HG03432 (cell line): ENCODE measurements around the gene VARS2.

ENCODE experiments used
- ATAC-seq: cut with Tn5 transposase; IDR thresholded peaks from one replicate; pipeline ENCODE4 v1.9.1; 2021; ENCODE audit warnings: mild to moderate bottlenecking, moderate library complexity; ENCODE audit not compliant: unreplicated experiment

VARS2 gene

DNA sequence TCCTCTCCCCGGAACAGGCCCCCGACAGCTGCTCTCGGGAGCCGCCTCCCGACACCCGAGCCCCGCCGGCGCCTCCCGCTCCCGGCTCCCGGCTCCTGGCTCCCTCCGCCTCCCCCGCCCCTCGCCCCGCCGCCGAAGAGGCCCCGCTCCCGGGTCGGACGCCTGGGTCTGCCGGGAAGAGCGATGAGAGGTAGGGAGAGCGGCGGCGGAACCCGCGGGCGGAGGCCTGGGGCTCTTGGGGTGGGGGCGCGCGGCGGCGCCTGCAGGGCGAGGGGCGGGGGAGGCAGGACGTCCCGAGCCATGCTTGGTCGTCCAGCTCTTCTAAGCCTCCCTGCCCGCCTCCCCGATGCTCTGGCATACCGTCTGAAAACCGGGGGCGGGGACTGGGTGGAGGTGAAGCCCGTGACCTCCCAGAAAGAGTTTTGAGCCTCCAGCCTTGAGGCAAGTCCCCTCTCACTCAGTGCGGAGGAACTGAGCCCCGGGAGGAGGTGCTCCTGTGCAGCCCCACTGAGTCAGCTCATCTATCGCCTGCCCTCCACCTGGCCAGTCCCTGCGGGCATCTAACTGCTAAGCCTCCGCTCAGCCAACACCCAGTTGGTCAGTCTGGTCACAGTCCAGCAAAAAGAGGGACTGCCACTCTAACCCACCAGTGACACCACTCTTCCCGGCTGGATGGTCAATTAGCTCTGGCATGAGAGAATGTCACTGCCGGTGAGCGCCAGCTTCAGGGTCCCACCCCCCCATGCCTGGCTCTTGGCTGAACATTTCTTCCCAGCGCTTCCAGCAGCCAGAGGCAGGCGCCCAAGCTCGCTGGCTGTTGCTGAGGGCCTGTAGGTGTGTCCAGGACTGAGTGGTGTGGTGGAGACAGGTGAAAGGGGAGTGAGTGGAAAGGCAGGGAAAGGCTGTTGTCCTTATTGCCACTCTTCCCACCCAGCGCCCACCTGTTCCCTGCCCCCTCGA is 29.2 kb upstream of the VARS2 start:
- no peak for ATAC-seq

DNA sequence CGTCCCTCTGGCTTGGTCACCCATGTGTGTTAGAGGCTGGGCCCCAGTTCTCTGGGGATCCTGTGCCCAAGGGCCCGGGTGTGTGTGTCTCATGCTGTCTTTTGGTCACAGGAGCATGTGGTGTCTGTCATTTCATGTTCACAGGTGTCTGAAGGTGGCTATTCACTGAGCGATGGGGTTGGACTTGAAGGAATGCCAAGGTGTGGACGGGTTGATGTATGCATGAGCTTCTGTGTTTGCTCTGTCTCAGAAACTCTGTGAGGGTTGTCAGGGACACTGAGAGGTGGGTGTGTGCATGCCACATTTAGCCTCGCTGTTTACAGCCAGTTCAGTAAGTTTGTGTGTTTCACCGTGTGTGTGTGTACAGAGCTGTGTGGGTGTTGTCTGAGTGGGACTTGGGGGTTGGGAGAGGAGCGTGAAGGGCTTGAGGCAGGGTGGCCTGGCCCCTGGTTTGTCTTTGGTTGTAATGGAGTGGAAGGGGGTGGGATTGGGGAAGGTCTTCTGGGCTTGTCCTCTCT is 28.5 kb upstream of the VARS2 start:
- no peak for ATAC-seq

DNA sequence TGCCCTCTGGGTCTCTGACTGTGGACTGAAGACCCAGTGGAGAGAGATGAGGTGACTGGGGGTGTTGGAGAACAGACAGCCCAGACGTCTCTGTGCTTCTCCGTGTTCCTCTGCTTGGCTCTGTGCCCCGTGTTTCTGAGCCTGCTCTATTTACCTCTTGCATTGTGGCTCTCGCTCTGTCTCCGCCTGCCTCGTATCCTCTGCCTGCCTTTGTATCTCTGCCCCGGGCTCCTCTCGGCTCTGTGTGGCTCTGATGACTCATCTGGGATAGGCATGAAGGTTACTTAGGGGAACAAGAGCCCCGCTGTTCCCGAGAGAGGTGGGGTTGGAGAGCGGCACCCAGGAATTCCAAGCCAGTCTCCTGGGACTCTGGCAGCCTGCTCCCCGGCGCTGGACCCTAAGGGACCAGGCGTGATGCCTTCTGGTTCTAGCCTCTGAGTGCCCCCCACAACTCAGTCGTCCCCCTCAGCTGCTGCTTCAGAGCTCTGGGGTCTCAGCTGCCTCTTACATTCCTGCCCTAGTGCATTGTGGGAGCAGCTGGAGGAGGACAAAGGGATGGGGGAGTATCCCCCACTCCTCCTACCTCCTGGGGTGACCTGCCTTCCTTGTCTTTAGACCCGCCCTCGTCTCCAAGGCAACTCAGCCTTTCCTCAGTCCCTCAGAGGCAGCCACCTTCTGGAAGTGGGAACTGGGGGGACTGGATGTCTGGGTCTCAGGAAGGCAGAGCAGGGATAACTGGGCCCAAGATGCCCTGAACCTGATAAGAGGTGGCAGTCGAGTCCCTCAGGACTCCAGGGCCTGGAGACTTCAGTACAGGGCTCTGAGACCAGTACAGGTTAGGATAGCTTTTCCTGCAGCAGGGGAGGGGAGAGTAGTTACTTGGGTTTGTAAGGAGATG is 27.8 kb upstream of the VARS2 start:
- no peak for ATAC-seq

DNA sequence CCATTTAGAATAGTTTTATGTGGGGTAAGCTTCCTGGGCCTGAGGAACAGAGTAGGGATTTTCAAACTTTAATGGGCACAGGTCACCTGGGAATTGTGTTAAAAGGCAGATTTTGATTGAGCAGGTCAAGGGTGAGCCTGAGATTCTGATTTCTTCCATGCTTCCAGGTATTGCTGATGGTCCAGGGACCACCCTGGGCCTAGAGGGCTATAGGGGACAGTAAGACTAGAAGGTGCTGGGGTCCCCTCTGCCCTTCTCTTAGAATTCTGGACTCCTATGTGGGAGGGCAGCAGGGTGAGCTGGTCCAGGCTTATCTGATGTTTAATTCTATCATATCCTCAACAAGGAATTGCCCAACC is 27.2 kb upstream of the VARS2 start:
- ATAC-seq: no peak

DNA sequence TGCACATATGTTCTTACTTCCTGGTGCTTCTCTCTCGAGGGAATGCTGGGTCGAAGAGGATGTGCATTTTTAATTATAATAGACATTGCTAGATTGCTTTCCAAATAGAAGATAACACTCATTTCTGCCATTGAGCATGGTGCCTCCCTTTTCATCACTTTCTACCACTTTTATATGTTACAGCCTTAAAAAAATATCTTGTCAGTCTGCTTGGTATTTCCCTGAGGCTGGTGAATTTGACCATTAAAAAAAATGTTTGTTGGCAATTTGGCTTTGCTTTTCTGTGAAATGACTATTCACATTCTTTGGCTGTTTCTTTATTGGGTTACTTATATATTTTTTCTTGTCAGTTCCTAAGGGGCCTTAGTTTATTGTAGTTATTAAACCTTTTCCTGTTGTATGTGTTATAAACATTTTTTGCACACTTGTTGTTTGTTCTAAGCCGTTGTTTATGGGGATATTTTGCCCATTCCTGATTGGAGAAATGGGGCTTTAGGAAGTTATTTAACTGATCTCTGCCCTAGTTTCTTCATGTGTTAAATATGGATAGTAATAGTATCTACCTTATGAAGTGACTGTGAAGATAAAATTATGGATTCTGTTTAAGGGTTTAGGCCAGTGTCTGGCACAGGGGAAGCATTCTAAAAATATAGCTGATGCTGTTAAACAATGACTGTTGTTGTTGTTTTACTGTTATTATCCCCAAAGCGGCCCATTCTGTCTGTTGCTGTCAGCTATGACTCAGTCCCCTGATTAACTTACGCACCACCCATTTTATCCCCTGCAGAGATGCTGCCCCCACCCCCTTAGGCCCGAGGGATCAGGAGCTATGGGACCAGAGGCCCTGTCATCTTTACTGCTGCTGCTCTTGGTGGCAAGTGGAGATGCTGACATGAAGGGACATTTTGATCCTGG is 25.9 kb upstream of the VARS2 start:
- no peak for ATAC-seq

DNA sequence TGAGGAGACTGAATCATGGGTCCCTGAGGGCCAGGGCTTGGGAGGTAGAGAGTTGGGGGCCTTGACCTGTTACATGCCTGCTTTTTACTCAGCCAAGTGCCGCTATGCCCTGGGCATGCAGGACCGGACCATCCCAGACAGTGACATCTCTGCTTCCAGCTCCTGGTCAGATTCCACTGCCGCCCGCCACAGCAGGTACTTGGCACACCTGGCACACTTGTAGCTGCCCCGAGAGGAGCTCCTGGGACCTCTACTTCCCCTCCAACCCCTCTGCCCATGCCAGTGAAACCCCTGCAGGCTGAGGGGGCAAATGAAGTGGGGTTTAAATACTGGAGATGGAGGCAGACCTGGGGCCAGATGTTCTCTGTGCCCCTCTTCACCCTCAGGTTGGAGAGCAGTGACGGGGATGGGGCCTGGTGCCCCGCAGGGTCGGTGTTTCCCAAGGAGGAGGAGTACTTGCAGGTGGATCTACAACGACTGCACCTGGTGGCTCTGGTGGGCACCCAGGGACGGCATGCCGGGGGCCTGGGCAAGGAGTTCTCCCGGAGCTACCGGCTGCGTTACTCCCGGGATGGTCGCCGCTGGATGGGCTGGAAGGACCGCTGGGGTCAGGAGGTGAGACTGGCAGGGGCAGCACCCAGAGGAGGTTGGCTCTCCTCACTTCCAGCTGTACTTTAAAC is 25.1 kb upstream of the VARS2 start:
- ATAC-seq: no peak

DNA sequence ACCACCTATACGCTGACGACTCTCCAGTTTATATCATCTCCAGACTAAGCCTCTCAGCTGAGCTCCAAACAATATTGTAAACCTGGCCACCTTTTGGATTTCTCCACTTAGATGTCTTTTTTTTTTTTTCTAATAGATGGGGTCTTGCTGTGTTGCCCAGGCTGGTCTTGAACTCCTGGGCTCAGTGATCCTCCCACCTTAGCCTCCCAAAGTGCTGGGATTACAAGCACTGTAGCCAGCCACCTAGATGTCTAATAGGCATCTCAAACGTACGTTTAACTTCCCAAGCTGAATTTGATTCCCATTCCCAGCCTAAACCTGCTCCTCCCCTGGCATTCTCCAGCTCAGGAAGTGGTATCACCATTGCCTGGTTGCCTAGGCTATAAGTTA is 24.5 kb upstream of the VARS2 start:
- ATAC-seq: no peak

DNA sequence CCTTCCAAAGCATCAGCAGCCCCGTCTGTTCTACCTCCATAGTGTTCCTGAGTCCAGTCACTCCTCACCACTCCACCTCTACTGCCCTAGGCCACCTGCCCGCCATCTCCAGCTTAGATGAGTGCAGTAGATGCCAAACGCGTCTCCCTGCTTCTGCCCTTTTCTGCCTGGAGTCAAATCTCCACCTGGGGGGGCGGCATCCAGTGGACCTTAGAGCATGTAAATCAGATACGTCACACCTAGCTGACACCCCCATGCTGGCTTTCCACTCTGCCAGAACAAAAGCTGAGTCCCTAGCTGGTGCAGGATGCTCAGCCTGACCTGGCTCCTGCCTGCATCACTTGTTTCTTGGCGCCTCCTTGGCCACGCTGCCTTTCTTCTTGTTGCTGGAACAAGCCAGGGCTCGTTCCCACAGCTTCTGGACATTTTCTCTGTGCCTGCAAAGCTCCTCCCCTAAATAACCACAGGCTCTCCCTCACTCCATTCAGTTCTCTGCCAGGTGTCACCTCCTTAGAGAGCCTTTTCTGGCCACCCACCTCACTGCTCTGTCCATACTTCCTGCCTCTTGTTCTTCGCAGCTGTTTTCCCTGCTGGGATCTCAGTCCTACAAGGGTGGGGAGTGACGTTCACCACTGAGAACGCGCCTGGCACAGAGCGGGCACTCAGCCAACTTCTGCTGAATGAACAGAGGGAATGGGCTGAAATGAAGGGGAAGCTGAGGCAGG is 24.0 kb upstream of the VARS2 start:
- no peak for ATAC-seq

DNA sequence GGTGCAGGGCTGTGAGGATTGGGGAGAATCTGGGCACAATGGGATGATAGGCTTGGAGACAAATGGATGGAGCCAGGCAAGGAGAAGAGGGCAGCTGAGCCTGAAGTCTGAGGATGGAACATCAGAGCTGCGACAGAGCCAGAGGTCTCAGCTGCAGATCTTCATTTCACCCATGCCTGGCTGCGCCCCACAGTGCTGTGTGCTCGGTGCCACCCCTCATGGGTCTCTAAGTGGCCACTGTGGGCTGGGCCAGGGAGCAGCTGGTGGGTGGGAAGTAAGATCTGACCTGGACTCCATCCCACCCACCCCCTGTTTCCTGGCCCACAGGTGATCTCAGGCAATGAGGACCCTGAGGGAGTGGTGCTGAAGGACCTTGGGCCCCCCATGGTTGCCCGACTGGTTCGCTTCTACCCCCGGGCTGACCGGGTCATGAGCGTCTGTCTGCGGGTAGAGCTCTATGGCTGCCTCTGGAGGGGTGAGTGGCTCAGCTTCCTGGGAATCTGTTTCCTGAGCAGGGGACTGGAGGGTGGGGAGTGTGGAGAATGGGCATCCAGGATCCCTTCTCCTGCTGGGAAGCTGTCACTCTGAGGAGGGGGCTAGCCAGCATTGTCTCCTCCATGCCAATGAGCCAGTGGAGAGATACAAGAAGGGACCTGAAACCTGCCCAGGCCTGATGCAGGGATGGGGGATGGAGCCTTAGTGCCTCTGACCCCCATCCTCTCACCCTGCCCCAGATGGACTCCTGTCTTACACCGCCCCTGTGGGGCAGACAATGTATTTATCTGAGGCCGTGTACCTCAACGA is 23.2 kb upstream of the VARS2 start:
- no peak for ATAC-seq

DNA sequence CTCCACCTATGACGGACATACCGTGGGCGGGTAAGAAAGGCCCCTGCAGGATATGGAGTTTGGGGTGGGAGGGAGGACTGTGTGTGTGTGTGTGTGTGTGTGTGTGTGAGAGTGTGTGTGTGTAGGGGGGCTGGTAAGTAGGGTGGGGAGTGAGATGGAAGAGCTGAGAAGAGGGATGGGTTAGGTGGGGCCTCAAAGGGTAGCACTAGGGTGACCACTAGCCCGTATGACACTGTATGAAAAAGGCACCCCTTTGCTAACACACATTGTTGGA is 22.7 kb upstream of the VARS2 start:
- ATAC-seq: no peak

DNA sequence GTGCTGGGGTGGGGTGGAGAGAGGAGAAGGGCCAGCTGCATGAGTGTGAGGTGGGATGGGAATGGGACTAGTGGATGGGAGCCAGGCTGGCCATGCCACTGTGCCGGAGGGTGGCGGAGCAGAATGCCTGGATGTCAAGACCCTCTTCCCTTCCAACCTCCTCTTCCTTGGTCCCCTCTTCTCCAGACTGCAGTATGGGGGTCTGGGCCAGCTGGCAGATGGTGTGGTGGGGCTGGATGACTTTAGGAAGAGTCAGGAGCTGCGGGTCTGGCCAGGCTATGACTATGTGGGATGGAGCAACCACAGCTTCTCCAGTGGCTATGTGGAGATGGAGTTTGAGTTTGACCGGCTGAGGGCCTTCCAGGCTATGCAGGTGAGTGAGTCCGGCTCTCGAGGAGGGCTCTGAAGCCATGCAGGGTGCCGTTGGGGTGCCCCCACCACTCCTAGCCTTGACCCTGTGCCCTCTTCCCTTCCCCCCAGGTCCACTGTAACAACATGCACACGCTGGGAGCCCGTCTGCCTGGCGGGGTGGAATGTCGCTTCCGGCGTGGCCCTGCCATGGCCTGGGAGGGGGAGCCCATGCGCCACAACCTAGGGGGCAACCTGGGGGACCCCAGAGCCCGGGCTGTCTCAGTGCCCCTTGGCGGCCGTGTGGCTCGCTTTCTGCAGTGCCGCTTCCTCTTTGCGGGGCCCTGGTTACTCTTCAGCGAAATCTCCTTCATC is 22.1 kb upstream of the VARS2 start:
- no peak for ATAC-seq

DNA sequence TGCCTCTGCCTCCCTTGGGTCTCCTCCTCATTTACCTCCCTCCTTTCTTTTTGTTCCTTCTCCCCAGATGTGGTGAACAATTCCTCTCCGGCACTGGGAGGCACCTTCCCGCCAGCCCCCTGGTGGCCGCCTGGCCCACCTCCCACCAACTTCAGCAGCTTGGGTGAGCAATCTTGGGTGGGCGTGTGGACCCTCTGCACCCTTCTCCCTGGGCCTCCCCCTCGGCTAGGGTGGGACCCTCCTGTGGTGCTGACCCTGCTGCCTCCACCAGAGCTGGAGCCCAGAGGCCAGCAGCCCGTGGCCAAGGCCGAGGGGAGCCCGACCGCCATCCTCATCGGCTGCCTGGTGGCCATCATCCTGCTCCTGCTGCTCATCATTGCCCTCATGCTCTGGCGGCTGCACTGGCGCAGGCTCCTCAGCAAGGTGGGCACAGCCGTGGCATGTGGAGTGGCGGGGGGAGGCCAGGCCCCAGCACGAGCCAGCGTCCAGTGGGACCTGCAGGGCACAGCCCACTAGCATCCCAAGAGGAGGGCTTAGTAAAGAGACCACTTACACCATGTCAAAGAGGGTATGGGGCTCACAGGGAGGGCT is 20.9 kb upstream of the VARS2 start:
- ATAC-seq: no peak

DNA sequence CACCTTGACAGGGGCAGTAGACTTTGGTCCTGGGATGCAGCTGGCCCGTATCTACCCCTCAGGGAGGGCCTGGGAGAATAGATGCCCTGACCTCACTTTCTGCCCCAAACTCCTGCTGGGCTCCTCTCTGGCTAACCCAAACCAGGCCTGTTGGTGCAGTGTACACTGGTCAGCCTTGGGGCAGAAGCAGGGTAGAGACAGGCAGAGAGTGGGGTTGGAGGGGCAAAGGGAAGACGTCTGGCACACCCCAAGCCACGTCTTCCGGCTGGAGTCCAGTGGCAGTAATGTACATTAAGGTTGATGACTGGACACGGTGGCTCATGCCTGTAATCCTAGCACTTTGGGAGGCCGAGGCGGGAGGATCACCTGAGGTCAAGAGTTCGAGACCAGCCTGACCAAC is 20.4 kb upstream of the VARS2 start:
- ATAC-seq: no peak

DNA sequence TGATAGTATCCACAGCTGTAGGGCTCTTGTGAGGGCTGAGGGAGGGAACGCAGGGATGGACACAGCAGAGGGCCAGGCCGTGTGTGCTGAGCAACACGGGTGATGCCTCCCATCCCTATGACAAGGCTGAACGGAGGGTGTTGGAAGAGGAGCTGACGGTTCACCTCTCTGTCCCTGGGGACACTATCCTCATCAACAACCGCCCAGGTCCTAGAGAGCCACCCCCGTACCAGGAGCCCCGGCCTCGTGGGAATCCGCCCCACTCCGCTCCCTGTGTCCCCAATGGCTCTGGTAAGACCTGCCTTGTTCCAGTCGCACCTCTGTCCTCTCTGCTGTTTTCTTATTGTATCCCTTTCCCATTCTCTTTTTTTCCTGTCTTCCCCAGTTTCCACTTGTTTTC is 19.7 kb upstream of the VARS2 start:
- no peak for ATAC-seq

DNA sequence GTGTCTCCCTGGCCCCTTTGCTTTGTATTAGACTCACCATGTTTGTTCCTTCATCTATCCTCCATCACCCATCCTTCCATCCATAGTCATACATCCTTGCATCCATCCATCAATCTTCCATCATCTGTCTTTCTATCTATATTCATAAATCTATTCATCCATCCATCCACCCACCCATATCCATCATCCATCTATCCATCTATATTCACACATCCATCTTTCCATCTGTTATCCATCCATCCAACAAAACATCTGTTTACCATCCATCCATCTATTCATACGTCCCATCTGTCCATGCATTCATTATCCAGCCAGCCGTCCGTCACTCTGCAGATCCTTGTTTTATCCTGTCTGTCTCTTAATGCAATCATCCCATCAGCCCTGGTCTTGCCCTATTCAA is 19.1 kb upstream of the VARS2 start:
- ATAC-seq: no peak

DNA sequence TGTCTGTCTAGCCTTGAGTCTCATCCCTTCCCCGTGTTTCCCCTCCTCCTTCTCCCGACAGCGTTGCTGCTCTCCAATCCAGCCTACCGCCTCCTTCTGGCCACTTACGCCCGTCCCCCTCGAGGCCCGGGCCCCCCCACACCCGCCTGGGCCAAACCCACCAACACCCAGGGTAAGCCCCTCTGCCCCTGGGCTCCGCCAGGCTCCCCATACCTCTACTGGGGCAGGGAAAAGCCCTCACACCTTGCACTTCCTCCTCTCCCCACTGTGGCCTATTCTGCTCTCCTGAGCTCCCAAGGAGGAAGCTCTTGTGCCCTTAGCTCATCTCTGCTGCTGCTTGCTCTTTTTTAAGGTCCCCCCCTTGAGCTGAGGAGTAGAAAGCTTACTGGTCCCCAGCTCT is 18.7 kb upstream of the VARS2 start:
- no peak for ATAC-seq

DNA sequence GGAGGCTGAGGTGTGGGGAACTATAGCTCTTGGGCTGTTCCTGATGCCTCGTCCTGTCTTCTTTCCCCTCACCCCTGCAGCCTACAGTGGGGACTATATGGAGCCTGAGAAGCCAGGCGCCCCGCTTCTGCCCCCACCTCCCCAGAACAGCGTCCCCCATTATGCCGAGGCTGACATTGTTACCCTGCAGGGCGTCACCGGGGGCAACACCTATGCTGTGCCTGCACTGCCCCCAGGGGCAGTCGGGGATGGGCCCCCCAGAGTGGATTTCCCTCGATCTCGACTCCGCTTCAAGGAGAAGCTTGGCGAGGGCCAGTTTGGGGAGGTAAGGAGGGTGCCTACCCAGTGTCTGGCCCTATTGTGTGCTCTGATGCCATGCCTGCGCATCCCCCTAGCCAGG is 17.5 kb upstream of the VARS2 start:
- no peak for ATAC-seq

DNA sequence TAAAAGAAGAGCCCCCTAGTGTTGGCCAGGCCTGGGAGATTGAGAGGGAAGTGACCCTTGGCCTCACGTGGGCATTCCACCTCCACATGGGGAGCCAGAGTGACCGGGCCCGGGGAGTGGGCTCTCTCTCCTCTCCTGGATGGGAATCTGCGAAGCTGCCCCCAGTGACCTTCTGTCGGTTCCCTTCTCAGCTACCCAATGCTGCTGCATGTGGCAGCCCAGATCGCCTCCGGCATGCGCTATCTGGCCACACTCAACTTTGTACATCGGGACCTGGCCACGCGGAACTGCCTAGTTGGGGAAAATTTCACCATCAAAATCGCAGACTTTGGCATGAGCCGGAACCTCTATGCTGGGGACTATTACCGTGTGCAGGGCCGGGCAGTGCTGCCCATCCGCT is 16.2 kb upstream of the VARS2 start:
- no peak for ATAC-seq
